Kidney glomerular epithelial cell (primary cell): ENCODE data around the gene CENPU.
A peak's percentile ranks its signal among the peaks of the same experiment; 100 is the strongest.
"Not testable (repeated sequence)": the region's sequence is repeated elsewhere in the genome, so short reads cannot be mapped to it uniquely, and the experiment has no call there.

Experiments used
- DNase-seq: peaks from one replicate; lab custom pipeline; 2025; lab: John Stamatoyannopoulos, UW

The CENPU gene

DNA sequence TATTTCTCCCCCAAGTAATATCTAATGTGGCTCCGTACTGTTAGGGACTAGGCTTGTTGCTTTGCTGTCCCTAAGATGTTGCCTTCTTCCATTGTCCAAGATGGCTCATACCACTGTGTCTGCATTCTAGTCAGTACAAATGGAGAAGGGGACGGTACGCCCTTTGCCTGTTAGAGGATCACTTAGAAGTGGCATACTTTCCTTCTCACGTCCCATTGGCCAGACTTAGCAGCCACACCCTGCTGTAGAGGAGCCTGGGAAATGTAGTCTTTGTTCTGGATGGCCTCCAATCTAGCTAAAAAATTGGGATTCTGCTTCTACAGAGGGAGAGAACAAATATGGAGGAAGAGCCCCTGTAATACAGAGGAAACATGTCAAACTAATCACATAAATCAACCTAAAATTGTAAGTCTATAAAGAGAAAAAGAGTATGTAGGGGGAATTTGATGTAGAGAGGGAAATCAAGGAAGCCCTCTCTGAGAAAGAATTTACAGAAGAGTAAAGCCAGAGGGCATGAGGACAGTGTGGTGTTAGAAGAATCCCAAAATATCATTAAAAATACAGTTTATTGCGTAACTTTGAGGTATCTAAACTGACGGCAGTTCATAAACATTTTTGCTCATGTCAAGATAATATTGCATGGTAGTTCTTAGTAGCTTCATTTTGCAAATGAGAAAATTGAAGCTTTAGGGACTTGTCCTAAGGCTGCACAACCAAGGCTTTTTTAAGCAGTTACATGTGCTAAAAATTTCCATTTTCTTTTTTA lies 69.3 kb downstream of the CENPU start:
- no peak for DNase-seq

DNA sequence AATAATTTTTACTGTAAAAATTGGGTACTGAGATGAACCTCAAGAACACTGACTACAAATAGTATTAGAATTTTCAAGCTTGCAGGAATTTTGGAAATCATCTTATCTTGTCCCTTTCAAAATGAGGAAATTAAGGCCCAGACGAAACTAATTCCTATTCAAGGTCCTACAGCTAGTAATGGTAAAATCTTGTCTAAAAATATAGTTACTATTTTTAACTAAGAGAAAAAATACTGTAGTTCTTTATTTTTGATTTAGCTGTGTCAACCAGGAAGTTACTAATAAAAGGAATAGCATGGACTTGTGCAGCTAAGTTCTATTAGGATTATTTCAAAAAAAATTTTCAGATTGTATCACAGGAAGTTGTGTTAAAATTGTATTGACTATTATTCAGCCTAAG lies 71.7 kb downstream of the CENPU start:
- no peak for DNase-seq

- no peak for DNase-seq
These were observed 72.9 kb downstream of the CENPU start for GRCh38 chr4:184660978-184661377.

DNA sequence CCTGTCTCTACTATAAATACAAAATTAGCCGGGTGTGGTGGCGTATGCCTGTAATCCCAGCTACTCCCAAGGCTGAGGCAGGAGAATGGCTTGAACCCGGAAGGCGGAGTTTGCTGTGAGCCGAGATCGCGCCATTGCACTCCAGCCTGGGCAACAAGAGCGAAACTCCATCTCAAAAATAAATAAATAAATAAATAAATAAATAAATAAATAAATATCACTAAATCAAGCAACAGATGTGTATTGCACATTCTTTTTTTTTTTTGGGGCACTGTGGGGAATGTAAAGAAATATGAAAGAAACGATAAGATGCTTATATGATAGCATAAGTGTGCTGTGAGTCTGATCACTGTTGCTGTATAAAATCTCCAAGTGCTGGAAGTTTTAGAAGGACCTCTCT lies 76.1 kb downstream of the CENPU start:
- not testable (repeated sequence) for DNase-seq

DNA sequence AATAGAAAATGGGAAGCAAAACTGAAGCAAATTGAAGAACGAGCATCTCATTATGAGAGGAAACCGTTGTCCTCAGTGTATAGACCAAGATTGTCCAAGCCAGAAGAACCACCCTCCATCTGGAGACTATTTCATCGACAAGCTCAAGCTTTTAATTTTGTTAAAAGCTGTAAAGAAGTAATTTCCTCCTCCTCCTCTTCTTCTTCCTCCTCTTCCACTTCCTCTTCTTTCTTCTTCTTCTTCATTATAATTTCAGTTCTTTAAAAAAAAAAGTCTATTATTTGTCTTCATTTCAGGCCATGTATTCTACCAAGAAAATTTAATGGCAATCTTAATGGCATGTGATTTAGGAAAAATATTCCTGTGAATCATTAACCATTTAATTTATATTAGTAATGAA lies 76.8 kb downstream of the CENPU start:
- no peak for DNase-seq

- DNase-seq: no peak
These were observed 77.7 kb downstream of the CENPU start for GRCh38 chr4:184655889-184656869.

GRCh38 chr4:184653650-184654049 lies 80.2 kb downstream of the CENPU start:
- no peak for DNase-seq

- not testable (repeated sequence) for DNase-seq
These were observed 81.2 kb downstream of the CENPU start for GRCh38 chr4:184652681-184653080.

DNA sequence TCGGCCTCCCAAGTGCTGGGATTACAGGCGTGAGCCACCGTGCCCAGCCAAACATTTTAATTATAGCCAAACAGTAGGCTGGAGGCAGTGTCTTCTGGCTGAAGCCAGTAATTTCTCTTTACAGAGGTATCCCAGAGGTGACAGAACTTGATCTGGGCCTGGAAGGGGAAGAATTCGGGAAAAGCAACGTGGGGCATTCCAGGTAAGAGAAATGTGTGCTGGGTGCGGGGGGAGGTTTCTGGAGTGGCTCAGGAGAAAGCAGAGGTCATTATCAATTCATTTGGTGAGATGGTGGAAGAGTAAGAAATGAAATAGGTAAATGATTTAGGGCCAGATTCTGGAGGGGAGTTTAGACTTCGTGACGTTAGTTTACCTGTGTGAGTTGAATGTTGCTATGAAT lies 82.0 kb downstream of the CENPU start:
- no peak for DNase-seq

- no peak for DNase-seq
These were observed 83.7 kb downstream of the CENPU start for GRCh38 chr4:184649971-184650855.

GRCh38 chr4:184649026-184649970 lies 84.6 kb downstream of the CENPU start, which contains the start of the genes CASP3 and PRIMPOL:
TSS of gene CASP3 (minus strand) at chr4:184649447. CDS start at chr4:184638453, 10,994 bp downstream.
TSS of gene PRIMPOL (plus strand) at chr4:184649738. CDS start at chr4:184657141, 7,403 bp downstream.
- peak; percentile 88 for DNase-seq

DNA sequence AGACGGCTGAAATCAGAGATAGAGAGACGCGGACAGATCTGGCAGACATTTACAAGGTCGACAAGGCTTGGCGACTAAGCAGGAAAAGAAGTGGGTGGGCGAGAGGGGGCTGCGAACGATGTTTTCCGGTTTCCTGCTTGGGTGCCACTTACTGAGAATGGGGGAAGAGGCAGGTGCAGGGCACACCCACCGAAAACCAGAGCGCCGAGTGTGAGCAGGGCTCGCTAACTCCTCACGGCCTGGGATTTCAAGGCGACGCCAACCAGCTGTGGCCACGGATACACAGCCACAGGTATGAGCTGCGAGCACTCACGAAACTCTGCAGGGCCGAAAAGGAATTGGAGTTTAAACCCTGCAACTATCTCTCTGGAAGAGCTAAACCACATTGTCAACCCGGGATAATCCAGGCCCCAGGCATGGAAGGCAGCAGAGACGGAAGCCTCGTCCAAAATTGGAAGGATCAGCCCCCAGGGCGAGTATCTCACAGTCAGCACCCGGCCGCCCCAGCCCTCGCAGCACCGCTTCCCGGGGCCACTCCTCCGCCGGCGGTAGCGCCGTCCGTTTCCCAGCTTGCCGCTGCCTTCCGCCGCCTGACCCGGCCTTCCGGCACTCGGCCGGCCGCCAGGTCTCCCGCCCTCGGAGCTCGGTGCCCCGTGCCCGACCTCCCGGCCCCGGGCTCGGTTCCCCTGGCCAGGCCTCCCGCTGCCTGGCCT lies 85.4 kb downstream of the CENPU start:
- no peak for DNase-seq

GRCh38 chr4:184648054-184648312 lies 85.9 kb downstream of the CENPU start:
- DNase-seq: no peak

- DNase-seq: no peak
These were observed 86.4 kb downstream of the CENPU start for GRCh38 chr4:184647266-184648053.

DNA sequence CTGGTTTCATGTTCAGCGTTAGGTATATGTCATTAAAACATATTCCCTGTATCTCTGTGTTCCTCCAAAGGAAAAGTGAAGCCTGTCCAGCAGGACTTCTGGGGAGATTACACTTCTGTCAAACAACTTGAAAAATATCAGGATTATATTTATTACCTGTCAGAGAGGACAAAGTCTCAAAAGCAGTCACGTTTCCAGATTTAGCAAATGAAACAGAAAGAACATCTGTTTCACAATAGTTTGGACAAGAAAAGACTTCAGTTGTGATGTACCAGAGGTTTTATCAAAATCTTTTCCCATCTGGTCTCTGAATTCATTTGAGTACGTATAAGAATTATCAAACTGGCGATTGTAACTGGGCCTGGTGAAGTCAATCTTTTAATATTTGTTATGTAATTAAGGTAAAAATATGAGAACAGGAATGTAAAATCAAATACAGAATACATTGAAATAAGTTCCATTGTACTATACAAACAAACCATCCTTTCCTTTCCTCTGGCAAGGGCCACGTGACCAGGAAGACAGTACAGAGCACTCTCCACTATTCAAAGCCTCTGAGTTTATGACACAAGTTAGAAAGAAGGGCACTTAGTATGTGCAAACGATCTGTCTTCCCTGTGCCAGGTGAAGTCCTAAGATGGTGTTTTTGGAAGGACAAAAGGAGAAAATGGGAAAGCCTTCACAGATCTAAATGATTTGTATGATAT lies 87.8 kb downstream of the CENPU start:
- no peak for DNase-seq

DNA sequence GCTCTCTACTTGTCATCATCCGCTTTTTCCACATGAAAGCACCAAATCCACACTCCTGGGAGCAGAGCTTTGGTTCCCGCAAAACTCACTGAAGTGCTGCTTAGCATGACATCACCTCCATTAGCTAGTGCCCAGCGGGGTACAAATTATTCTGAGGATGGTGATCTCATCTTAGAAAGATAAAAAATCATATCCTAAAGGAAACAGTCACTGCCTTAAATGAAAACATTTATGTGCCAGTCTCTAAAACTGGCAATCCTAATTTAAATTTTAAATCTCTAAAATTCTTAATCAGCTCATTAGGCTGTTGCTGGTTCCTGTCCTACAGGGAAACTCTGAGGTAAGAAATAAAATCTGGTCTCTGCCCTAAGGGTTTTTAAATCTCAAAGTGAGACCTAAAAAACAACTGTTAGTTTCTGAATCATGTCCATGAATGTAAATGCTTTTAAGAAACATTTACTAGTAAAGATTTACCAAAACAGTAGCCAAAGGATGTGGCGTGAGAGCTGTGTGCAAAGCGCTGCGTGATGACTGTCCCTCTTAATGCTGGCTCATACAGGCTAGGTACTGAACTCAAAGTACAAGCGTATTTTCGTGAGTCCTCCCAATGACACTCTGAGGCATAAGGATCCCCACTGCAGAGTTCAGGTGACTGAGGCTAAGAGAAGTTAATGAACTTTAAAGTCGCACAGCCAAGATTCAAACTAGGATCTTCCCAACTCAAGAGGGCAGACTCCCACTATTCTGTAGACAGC lies 89.2 kb downstream of the CENPU start:
- DNase-seq: peak; percentile 39
